EL (cell line): ENCODE results near the gene ZNF865.

Experiments used
- DNase-seq: peaks from one replicate; pipeline ENCODE4 v3.0.0-alpha.2; 2016

The ZNF865 gene

GRCh38 chr19:55609326-55609725 lies 3.9 kb downstream of the ZNF865 start:
- DNase-seq: no peak

GRCh38 chr19:55611300-55611982 lies 6.0 kb downstream of the ZNF865 start:
- no peak for DNase-seq

- no peak for DNase-seq
Measured at GRCh38 chr19:55611983-55612645, 6.7 kb downstream of the ZNF865 start.

GRCh38 chr19:55613396-55613795 lies 7.9 kb downstream of the ZNF865 start:
- DNase-seq: no peak

DNA sequence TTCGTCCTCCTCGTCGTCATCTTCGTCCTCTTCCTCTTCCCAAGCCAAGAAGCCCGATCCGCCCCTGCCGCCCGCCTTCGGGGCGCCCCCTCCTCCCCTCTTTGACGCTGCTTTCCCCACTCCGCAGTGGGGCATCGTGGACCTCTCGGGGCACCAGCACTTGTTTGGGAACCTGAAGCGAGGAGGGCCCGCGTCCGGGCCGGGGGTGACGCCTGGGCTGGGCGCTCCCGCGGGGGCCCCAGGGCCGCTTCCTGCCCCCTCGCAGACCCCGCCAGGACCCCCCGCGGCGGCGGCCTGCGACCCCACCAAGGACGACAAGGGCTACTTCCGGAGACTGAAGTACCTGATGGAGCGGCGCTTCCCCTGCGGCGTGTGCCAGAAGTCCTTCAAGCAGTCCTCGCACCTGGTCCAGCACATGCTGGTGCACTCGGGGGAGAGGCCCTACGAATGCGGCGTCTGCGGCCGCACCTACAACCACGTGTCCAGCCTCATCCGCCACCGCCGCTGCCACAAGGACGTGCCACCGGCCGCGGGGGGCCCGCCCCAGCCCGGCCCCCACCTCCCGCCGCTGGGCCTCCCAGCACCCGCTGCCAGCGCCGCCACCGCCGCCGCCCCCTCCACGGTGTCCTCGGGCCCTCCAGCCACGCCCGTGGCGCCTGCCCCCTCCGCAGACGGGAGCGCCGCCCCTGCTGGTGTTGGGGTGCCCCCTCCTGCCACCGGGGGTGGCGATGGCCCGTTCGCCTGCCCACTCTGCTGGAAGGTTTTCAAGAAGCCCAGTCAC lies 8.7 kb downstream of the ZNF865 start:
- no peak for DNase-seq

- DNase-seq: no peak
Measured at GRCh38 chr19:55614711-55615542, 9.5 kb downstream of the ZNF865 start.

DNA sequence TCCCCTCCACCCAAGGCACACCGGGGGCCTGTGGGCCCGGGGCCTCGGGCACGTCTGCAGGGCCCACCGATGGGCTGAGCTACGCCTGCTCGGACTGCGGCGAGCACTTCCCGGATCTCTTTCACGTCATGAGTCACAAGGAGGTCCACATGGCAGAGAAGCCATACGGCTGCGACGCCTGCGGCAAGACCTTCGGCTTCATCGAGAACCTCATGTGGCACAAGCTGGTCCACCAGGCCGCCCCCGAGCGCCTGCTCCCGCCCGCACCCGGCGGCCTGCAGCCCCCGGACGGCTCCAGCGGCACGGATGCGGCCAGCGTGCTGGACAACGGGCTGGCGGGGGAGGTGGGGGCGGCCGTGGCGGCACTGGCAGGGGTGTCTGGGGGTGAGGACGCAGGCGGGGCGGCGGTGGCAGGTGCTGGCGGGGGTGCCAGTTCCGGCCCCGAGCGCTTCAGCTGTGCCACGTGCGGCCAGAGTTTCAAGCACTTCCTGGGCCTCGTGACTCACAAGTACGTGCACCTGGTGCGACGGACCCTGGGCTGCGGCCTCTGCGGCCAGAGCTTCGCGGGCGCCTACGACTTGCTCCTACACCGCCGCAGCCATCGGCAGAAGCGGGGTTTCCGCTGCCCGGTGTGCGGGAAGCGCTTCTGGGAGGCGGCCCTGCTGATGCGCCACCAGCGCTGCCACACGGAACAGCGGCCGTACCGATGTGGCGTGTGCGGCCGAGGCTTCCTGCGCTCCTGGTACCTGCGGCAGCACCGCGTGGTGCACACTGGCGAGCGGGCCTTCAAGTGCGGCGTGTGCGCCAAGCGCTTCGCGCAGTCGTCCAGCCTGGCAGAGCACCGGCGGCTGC lies 10.3 kb downstream of the ZNF865 start:
- no peak for DNase-seq

- no peak for DNase-seq
Measured at GRCh38 chr19:55616395-55616875, 11.0 kb downstream of the ZNF865 start.

DNA sequence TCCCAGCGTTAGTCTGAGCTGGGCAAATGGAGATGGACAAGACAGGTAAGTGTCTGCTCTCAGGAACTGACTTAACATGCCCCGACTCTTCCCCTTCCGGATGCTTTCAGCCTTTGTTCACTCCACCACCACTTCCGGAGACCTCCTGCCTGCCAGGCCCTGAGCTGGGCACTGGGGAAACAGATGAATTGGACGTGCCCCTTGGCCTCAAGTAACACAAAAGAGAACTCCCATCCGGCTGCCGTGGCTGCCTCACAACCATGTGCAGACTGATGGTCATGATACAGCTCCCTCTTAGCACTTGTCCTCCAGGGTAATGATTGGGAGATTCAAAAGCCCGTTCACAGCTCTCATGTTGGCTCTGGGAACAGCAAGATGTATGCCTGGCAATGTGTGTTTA lies 12.0 kb downstream of the ZNF865 start:
- DNase-seq: no peak

DNA sequence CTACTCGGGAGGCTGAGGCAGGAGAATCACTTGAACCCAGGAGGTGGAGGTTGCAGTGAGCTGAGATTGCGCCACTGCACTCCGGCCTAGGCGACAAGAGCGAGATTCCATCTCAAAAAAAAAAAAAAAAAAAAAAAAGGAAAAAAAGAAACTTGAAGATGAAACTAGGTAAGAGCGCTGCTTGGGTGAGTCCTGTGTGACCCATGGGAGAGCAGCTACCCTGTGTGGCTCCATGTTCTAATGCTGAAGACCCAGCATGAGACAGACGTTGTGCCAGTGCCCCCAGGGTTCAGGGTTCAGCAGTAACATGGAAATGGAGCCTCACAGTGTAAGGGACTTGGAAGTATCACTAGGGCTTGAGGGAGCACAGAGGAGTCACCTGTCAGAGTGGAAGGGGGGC lies 13.0 kb downstream of the ZNF865 start:
- DNase-seq: no peak

DNA sequence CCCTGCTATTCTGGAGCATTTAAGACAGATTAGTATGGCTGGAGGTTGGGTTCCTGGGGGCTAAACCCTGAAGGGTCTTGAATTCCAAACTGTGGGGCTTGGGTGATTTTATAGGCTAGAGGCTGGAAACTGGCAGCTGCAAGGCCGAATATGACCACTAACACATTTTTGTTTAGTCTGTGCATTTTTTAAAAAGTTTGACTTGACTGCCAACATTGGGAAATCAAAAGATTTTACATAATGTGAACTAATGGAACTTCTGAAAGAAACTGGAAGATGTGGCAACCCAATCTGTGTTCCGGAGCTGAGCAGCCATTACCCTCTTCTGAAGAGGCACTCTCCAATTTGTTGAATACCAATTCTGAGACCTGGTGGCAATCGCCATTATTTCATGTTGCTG lies 13.8 kb downstream of the ZNF865 start:
- no peak for DNase-seq

- DNase-seq: no peak
Measured at GRCh38 chr19:55620410-55621204, 15.2 kb downstream of the ZNF865 start.

DNA sequence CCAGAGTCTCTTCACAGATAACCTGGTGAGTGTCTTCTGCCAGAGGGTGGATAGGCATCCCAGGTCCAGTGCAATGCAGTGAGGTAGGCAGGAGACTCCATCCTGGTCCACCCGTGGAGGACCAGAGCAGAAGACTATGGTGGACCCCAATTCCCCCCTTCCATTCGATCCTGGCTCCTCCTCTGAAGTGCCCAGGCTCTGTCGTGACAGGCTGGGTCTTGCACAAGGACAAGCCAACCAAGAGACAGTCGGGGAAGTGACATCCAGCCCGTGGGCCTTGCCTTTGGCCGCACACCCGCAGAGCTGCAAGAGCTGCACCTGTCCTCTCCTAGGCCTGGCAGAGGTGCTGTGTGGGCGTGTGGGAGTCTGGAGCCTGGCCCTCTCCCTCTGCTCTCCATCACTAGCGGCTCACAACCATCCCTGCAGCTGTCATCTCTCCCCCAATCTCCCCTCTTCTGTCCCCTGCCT lies 15.8 kb downstream of the ZNF865 start:
- no peak for DNase-seq

- DNase-seq: no peak
Measured at GRCh38 chr19:55621673-55622231, 16.3 kb downstream of the ZNF865 start.

- DNase-seq: no peak
Measured at GRCh38 chr19:55622242-55622969, 17.0 kb downstream of the ZNF865 start.

DNA sequence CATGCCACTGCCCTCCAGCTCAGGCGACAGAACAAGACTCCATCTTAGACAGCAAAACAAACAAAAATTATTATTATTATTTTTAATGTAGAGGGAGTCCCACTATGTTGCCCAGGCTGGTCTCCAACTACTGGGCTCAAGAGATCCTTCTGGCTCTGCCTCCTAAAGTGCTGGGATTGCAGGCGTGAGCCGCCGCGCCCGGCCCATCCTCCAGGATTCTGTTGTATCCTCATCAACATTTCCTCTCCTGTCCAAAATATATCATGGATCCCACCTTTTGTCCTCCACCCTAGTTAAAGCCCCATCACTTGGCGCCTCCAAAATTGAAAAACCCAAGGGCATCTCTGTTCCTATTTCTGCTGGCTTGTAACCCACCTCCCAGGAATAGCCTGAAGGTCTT lies 17.7 kb downstream of the ZNF865 start:
- no peak for DNase-seq

- DNase-seq: no peak
Measured at GRCh38 chr19:55623561-55623960, 18.1 kb downstream of the ZNF865 start.

- DNase-seq: peak; percentile 91
Measured at GRCh38 chr19:55624109-55625003, 18.9 kb downstream of the ZNF865 start, which contains the start of gene ZNF784. ZNF784 (minus strand) TSS chr19:55624566; CDS start chr19:55624561, 5 bp downstream.

GRCh38 chr19:55625004-55625326 lies 19.5 kb downstream of the ZNF865 start:
- no peak for DNase-seq
